PFSK-1 (cell line): ENCODE results near the gene BORCS8.

Experiments used
- SIN3A ChIP-seq: IDR thresholded peaks from 2 replicates; pipeline ENCODE4 v1.6.1; 2012; ENCODE audit warnings: mild to moderate bottlenecking, low read length, moderate library complexity, borderline replicate concordance; ENCODE audit not compliant: insufficient read depth
- TF ChIP-seq, protein P1 (sequence below), 2 experiments: IDR thresholded peaks; 2 replicates each; pipeline versions ENCODE4 v1.6.1 to v1.8.0; 2011 to 2012; ENCODE audit warnings: low read depth in 2 of 2, low read length in 2 of 2, control low read depth in 1 of 2, inconsistent platforms in 1 of 2, mild to moderate bottlenecking in 1 of 2, moderate library complexity in 1 of 2; ENCODE audit not compliant: insufficient read depth in 1 of 2

GRCh38 chr19:19238126-19238894 lies 46.4 kb upstream of the BORCS8 start:
- no peak for TF ChIP-seq SIN3A
- TF ChIP-seq, protein P1, sequence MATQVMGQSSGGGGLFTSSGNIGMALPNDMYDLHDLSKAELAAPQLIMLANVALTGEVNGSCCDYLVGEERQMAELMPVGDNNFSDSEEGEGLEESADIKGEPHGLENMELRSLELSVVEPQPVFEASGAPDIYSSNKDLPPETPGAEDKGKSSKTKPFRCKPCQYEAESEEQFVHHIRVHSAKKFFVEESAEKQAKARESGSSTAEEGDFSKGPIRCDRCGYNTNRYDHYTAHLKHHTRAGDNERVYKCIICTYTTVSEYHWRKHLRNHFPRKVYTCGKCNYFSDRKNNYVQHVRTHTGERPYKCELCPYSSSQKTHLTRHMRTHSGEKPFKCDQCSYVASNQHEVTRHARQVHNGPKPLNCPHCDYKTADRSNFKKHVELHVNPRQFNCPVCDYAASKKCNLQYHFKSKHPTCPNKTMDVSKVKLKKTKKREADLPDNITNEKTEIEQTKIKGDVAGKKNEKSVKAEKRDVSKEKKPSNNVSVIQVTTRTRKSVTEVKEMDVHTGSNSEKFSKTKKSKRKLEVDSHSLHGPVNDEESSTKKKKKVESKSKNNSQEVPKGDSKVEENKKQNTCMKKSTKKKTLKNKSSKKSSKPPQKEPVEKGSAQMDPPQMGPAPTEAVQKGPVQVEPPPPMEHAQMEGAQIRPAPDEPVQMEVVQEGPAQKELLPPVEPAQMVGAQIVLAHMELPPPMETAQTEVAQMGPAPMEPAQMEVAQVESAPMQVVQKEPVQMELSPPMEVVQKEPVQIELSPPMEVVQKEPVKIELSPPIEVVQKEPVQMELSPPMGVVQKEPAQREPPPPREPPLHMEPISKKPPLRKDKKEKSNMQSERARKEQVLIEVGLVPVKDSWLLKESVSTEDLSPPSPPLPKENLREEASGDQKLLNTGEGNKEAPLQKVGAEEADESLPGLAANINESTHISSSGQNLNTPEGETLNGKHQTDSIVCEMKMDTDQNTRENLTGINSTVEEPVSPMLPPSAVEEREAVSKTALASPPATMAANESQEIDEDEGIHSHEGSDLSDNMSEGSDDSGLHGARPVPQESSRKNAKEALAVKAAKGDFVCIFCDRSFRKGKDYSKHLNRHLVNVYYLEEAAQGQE (IDR thresholded peaks at IDR 0.05; ENCODE audit: insufficient read depth in 1 of 2, low read depth in 2 of 2, low read length in 2 of 2): no peak
